Measurements from ENCODE around the gene TBPL1. TPM values are rescaled to one million over a fixed set of nuclear protein-coding genes. Genes with fewer than 3 reads are reported as not detected.

Gene TBPL1
- total and polyA plus RNA-seq, 2 of the 8 experiments (the other 6 are each of a cell fraction or from before 2014, with no cell fraction given): 32.5 to 67.0 TPM

DNA sequence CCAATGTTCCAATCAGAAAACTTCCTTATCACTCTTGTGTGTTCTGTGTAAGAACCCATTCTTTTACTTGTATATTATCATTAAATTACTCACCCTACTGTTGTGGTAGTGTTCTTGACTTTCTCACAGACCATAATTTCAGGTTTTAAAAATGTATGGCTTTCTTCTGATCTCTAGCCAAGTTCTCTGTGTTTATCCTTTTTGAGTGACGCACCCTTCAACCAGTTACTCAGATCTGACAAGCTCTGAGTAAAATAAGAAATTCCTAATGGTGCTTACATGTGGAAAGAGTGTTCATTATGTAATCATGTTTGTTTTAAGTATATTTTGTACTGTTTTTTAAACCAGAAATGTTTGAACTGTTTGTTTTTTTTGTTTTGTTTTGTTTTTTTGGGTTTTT lies 11.0 kb downstream of the TBPL1 start:
- ChIA-PET CTCF (ENCODE audit: partially characterized antibody) (interaction anchor here (0.7 to 4.1 kb wide), 6 partner anchors 9 to 133 kb away, joined by 3 to 28 read pairs (median 4); no protein-coding TSS in a partner anchor), POLR2A (ENCODE audit: partially characterized antibody) (interaction anchor here (0.6 to 1.1 kb wide), 2 partner anchors 10 to 314 kb away, joined by 3 read pairs; no protein-coding TSS in a partner anchor)
- no peak overlapping the region for H2BK15ac ChIP-seq (ENCODE audit: low read length)
- 100% methylated on average over 1 of the region's 1 CpG; no CpG with 5 or more reads in 1 of the 2 experiments for WGBS, 2 experiments (ENCODE audit: extremely low coverage in 1 of 2, insufficient coverage in 1 of 2, insufficient read length in 1 of 2, insufficient replicate concordance in 2 of 2, low coverage in 1 of 2, low lambda C conversion rate in 2 of 2, missing lambda C conversion rate in 1 of 2)
- peaks cover 11 to 87% of the 10 kb centered on the region in 2 experiments for H3K79me2 ChIP-seq (ENCODE audit: control insufficient read depth in 1 of 2, insufficient read depth in 2 of 2, low read length in 2 of 2)
- no peak overlapping the region for H3K23ac ChIP-seq (ENCODE audit: insufficient read length)
- H3K79me1 ChIP-seq (ENCODE audit: low read depth, low read length): peaks cover 4% of the 10 kb centered on the region
- H2AFZ ChIP-seq (ENCODE audit: low read length): no peak overlapping the region
- H3K4me3 ChIP-seq (ENCODE audit: extremely low read depth in 1 of 4, insufficient read depth in 2 of 4, low read depth in 3 of 4, low read length in 4 of 4): no peak overlapping the region
- no peak overlapping the region for H4K5ac ChIP-seq (ENCODE audit: insufficient read length, low read depth, low read length)
- peaks cover 0 to 3% (median 0%) of the 10 kb centered on the region in 4 experiments; a peak in 2 of 7 replicates for H3K4me1 ChIP-seq (replicated peaks in 1 of 4; ENCODE audit: control insufficient read depth in 3 of 4, insufficient read depth in 4 of 4, low read length in 3 of 4)
- no peak overlapping the region for H2BK20ac ChIP-seq (ENCODE audit: low read length)
- H2BK12ac ChIP-seq (ENCODE audit: low read depth, low read length): no peak overlapping the region
- H3K27me3 ChIP-seq (replicated peaks in 1 of 4; ENCODE audit: control insufficient read depth in 3 of 4, extremely low read depth in 1 of 4, insufficient read depth in 3 of 4, low read length in 3 of 4): no peaks in the 10 kb centered on the region
- no peaks in the 10 kb centered on the region for H3K9me3 ChIP-seq (ENCODE audit: insufficient read depth in 2 of 2, low read depth in 1 of 2, low read length in 1 of 2)
- no peak overlapping the region for H4K8ac ChIP-seq (ENCODE audit: extremely low read depth, insufficient read depth, low read length)
- H3K56ac ChIP-seq (replicated peaks; ENCODE audit: insufficient read length, low read depth, low read length): no peak overlapping the region
- H3K4ac ChIP-seq (replicated peaks; ENCODE audit: insufficient read length, low read depth, low read length): no peak overlapping the region
- no peak overlapping the region for H3K4me2 ChIP-seq (ENCODE audit: insufficient read depth in 1 of 2, low read depth in 2 of 2, low read length in 2 of 2)
- no peak overlapping the region for H2BK120ac ChIP-seq (replicated peaks; ENCODE audit: low read depth, low read length)
- FAIRE-seq (no peak), DNase-seq (ENCODE audit: low read depth in 1 of 2, low spot score in 2 of 2) (no peak)
- no peak overlapping the region for H3K18ac ChIP-seq (ENCODE audit: extremely low read depth, low read length)
- no peak overlapping the region for H4K91ac ChIP-seq (replicated peaks; ENCODE audit: insufficient read length, low read length)
- peaks cover 0 to 4% of the 10 kb centered on the region in 2 experiments for H4K20me1 ChIP-seq (replicated peaks in 1 of 2; ENCODE audit: control insufficient read depth in 1 of 2, insufficient read depth in 2 of 2, low read length in 2 of 2)
- no peaks in the 10 kb centered on the region for H3K36me3 ChIP-seq (ENCODE audit: control insufficient read depth in 2 of 4, insufficient read depth in 4 of 4, low read length in 3 of 4)
- H3K23me2 ChIP-seq (ENCODE audit: low read depth, low read length): no peaks in the 10 kb centered on the region
- no peak overlapping the region for H2AK5ac ChIP-seq (ENCODE audit: low read depth, low read length)
- H2BK5ac ChIP-seq (ENCODE audit: low read depth, low read length): no peak overlapping the region
- no peak overlapping the region for H3K9ac ChIP-seq (replicated peaks in 1 of 4; ENCODE audit: extremely low read depth in 1 of 4, low read depth in 3 of 4, low read length in 3 of 4)
- H3K14ac ChIP-seq (ENCODE audit: insufficient read length): no peak overlapping the region
- H3K27ac ChIP-seq (ENCODE audit: low read depth, low read length): no peak overlapping the region
- no peak for TF ChIP-seq YY1 (IDR thresholded peaks at IDR 0.05; ENCODE audit: low read depth, low read length)
- no peak for TF ChIP-seq GTF2F1 (IDR thresholded peaks at IDR 0.05; ENCODE audit: borderline replicate concordance, low read depth, low read length)
- TF ChIP-seq GABPA (IDR thresholded peaks at IDR 0.05; ENCODE audit: borderline replicate concordance, insufficient read depth, low read length): no peak
- TF ChIP-seq KDM1A (IDR thresholded peaks at IDR 0.05; ENCODE audit: borderline replicate concordance, low read length): no peak
- no peak for TF ChIP-seq CTBP2 (IDR thresholded peaks at IDR 0.05; ENCODE audit: borderline replicate concordance, insufficient read depth, insufficient read length, low read length)
- TF ChIP-seq ASH2L (IDR thresholded peaks at IDR 0.05; ENCODE audit: low read length): no peak
- no peak for TF ChIP-seq CBX5 (IDR thresholded peaks at IDR 0.05; ENCODE audit: low read depth, low read length)
- TF ChIP-seq, protein P1, sequence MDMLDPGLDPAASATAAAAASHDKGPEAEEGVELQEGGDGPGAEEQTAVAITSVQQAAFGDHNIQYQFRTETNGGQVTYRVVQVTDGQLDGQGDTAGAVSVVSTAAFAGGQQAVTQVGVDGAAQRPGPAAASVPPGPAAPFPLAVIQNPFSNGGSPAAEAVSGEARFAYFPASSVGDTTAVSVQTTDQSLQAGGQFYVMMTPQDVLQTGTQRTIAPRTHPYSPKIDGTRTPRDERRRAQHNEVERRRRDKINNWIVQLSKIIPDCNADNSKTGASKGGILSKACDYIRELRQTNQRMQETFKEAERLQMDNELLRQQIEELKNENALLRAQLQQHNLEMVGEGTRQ (IDR thresholded peaks at IDR 0.05; ENCODE audit: low read length): no peak
- TF ChIP-seq MAX (IDR thresholded peaks at IDR 0.05): no peak
- TF ChIP-seq RNF2 (IDR thresholded peaks at IDR 0.05; ENCODE audit: borderline replicate concordance, low read depth, low read length, missing control alignments, poor library complexity, severe bottlenecking): no peak
- TF ChIP-seq RAD21 (IDR thresholded peaks at IDR 0.05 in 1 of 2, conservative IDR thresholded peaks at IDR 0.05 in 1 of 2; ENCODE audit: low read depth in 2 of 2, low read length in 2 of 2): no peak
